Keratinocyte (primary cell): ENCODE data around the gene LZTS2. TPM values are rescaled to one million over a fixed set of nuclear protein-coding genes. Genes with fewer than 3 reads are reported as not detected.

Source experiments
- DNase-seq: peaks from one replicate; pipeline ENCODE4 v3.0.0-alpha.2; 2011; ENCODE audit warnings: low read depth, missing footprints, low spot score
- FAIRE-seq: peaks from 2 replicates; lab custom pipeline; 2011; peaks lifted over from hg19 to GRCh38; lab: Jason Lieb, UNC
- H2AFZ ChIP-seq: 2 replicates; pipeline ENCODE4 v1.6.0; 2012; ENCODE audit warnings: low read length, control low read depth, inconsistent platforms; ENCODE audit not compliant: control insufficient read depth
- H3K27ac ChIP-seq: 2 replicates; pipeline ENCODE4 v1.5.1; 2011; ENCODE audit warnings: low read length; ENCODE audit not compliant: control insufficient read depth, insufficient read depth
- H3K27me3 ChIP-seq: 3 replicates; pipeline ENCODE4 v1.6.0; 2011; ENCODE audit warnings: low read length; ENCODE audit not compliant: control insufficient read depth, insufficient read depth; ENCODE audit errors: extremely low read depth
- H3K36me3 ChIP-seq, 2 experiments: 2 replicates in 1 of 2; 3 replicates in 1 of 2; pipeline ENCODE4 v1.5.1; 2011; ENCODE audit warnings: low read length in 2 of 2, mild to moderate bottlenecking in 1 of 2; ENCODE audit not compliant: control insufficient read depth in 2 of 2, insufficient read depth in 2 of 2; ENCODE audit errors: extremely low read depth in 1 of 2
- H3K4me1 ChIP-seq: 3 replicates; pipeline ENCODE4 v1.5.1; 2011; ENCODE audit warnings: low read length; ENCODE audit not compliant: control insufficient read depth, insufficient read depth; ENCODE audit errors: extremely low read depth
- H3K4me2 ChIP-seq: 3 replicates; pipeline ENCODE4 v1.6.0; 2011; ENCODE audit warnings: low read depth, low read length; ENCODE audit not compliant: control insufficient read depth, insufficient read depth; ENCODE audit errors: extremely low read depth
- H3K4me3 ChIP-seq, 3 experiments: fragments of 200-600 bp in 1 of 3; sonication (generic) in 1 of 3; 2 replicates in 2 of 3; 3 replicates in 1 of 3; pipeline ENCODE4 v1.5.1; 2011 to 2016; ENCODE audit warnings: low read length in 3 of 3, mild to moderate bottlenecking in 3 of 3, control low read depth in 2 of 3, inconsistent platforms in 1 of 3, low read depth in 1 of 3, mixed read lengths in 1 of 3, mixed run types in 1 of 3, moderate library complexity in 1 of 3; ENCODE audit not compliant: control insufficient read depth in 2 of 3, insufficient read depth in 2 of 3; ENCODE audit errors: extremely low read depth in 1 of 3
- H3K79me2 ChIP-seq: 2 replicates; pipeline ENCODE4 v1.6.0; 2012; ENCODE audit warnings: low read length; ENCODE audit not compliant: control insufficient read depth, insufficient read depth
- H3K9ac ChIP-seq: 3 replicates; pipeline ENCODE4 v1.6.0; 2011; ENCODE audit warnings: low read length; ENCODE audit not compliant: control insufficient read depth, insufficient read depth; ENCODE audit errors: extremely low read depth
- H3K9me1 ChIP-seq: 3 replicates; pipeline ENCODE4 v1.6.0; 2011; ENCODE audit warnings: low read length; ENCODE audit not compliant: control insufficient read depth, insufficient read depth; ENCODE audit errors: extremely low read depth
- H3K9me3 ChIP-seq: 2 replicates; pipeline ENCODE4 v1.5.1; 2012; ENCODE audit warnings: low read depth, low read length; ENCODE audit not compliant: control insufficient read depth
- H4K20me1 ChIP-seq: 3 replicates; pipeline ENCODE4 v1.6.0; 2011; ENCODE audit warnings: low read length; ENCODE audit not compliant: control insufficient read depth, insufficient read depth; ENCODE audit errors: extremely low read depth
- CTCF ChIP-seq, 3 experiments: IDR thresholded peaks in 1 of 3; conservative IDR thresholded peaks in 1 of 3; optimal IDR thresholded peaks in 1 of 3; 2 replicates in 2 of 3; 3 replicates in 1 of 3; pipeline versions ENCODE3 to v1.5.1; 2011; ENCODE audit warnings: low read length in 3 of 3, mild to moderate bottlenecking in 3 of 3, moderate library complexity in 2 of 3, control low read depth in 1 of 3, inconsistent platforms in 1 of 3; ENCODE audit not compliant: insufficient read depth in 2 of 3; ENCODE audit errors: extremely low read depth in 1 of 3
- EZH2 ChIP-seq: IDR thresholded peaks from one replicate; pipeline ENCODE4 v1.6.1; 2012; ENCODE audit warnings: inconsistent platforms, mild to moderate bottlenecking, low read length, moderate library complexity
- dilution Hi-C: fragments of 300-500 bp; cut with MboI; formaldehyde crosslinking; loops from one replicate; pipeline ENCODE4 v1.7.0; 2020; ENCODE audit warnings: low sequenced_read_pairs; ENCODE audit not compliant: extremely low pct_ligation_motif_present
- polyA plus RNA-seq, 5 experiments: library from polyadenylated mRNA; depleted of rRNA in 3 of 5; stranded (reverse) in 3 of 5; stranded (forward) in 1 of 5; unstranded in 1 of 5; fragments of >200 nt; gene quantifications; 1 replicate in 1 of 5; 2 replicates in 3 of 5; 3 replicates in 1 of 5; pipeline versions ENCODE4 v1.2.1 to v1.2.3, GENCODE V29; 2011 to 2012; ENCODE audit warnings: missing spikeins in 2 of 5, low read depth in 1 of 5, low replicate concordance in 1 of 5

The LZTS2 gene
- polyA plus RNA-seq, 1 donor (not counting 4 experiments of a cell fraction or from before 2014, with no cell fraction given): 18.6 TPM

GRCh38 chr10:101040851-101041250 lies 41.2 kb downstream of the LZTS2 start:
- no peak for DNase-seq
- H3K9me1 ChIP-seq: no peaks in the 10 kb centered on the region
- no peak overlapping the region for H3K4me2 ChIP-seq
- no peaks in the 10 kb centered on the region for H3K9me3 ChIP-seq
- TF ChIP-seq EZH2 (no peak), CTCF (optimal IDR thresholded peaks at IDR 0.05 in 1 of 3, IDR thresholded peaks at IDR 0.05 in 1 of 3, conservative IDR thresholded peaks at IDR 0.05 in 1 of 3; ENCODE audit: extremely low read depth in 1 of 3, insufficient read depth in 2 of 3, low read length in 3 of 3) (no peak)
- no peak overlapping the region for H3K4me3 ChIP-seq
- peaks cover 15 to 37% of the 10 kb centered on the region in 2 experiments for H3K36me3 ChIP-seq
- H3K27me3 ChIP-seq: no peaks in the 10 kb centered on the region
- no peak overlapping the region for H3K9ac ChIP-seq
- no peak overlapping the region for H3K27ac ChIP-seq
- no peak overlapping the region for H2AFZ ChIP-seq
- H3K79me2 ChIP-seq: no peaks in the 10 kb centered on the region
- no peak for FAIRE-seq
- dilution Hi-C loops: no loop called here
- peaks cover 9% of the 10 kb centered on the region for H3K4me1 ChIP-seq
- H4K20me1 ChIP-seq: no peaks in the 10 kb centered on the region

GRCh38 chr10:101041252-101041761 lies 41.7 kb downstream of the LZTS2 start:
- Histone ChIP-seq H3K9me3 (no peaks in the 10 kb centered on the region), H3K36me3 (peaks cover 11 to 32% of the 10 kb centered on the region in 2 experiments), H3K4me3 (no peak overlapping the region), H3K27ac (no peak overlapping the region), H3K9me1 (no peaks in the 10 kb centered on the region), H3K4me2 (no peak overlapping the region), H3K79me2 (no peaks in the 10 kb centered on the region), H2AFZ (no peak overlapping the region), H3K27me3 (no peaks in the 10 kb centered on the region), H3K9ac (no peak overlapping the region), H4K20me1 (no peaks in the 10 kb centered on the region), H3K4me1 (peaks cover 9% of the 10 kb centered on the region)
- dilution Hi-C loops: no loop called here
- DNase-seq: no peak
- peak; percentile 5 for FAIRE-seq
- TF ChIP-seq CTCF (optimal IDR thresholded peaks at IDR 0.05 in 1 of 3, IDR thresholded peaks at IDR 0.05 in 1 of 3, conservative IDR thresholded peaks at IDR 0.05 in 1 of 3; ENCODE audit: extremely low read depth in 1 of 3, insufficient read depth in 2 of 3, low read length in 3 of 3) (peak; percentile 75 to 87 (median 83)), EZH2 (no peak)
